ENCODE measurements around the gene C1QL2. TPM values are rescaled to one million over a fixed set of nuclear protein-coding genes. Genes with fewer than 3 reads are reported as not detected.
A peak's percentile ranks its signal among the peaks of the same experiment; 100 is the strongest.

The C1QL2 gene
- polyA plus RNA-seq, 1 donor, result not detected

GRCh38 chr2:119137502-119137901 is 21.0 kb downstream of the C1QL2 start:
- DNase-seq, result no peak

GRCh38 chr2:119136872-119137271 is 21.7 kb downstream of the C1QL2 start:
- no peak for DNase-seq

GRCh38 chr2:119136093-119136492 is 22.5 kb downstream of the C1QL2 start:
- DNase-seq, result no peak

GRCh38 chr2:119134775-119135174 is 23.8 kb downstream of the C1QL2 start:
- no peak for DNase-seq

- no peak for DNase-seq
These were observed 31.9 kb downstream of the C1QL2 start for GRCh38 chr2:119126650-119127049.

- no peak for DNase-seq
These were observed 35.2 kb downstream of the C1QL2 start for GRCh38 chr2:119123389-119123788.

- no peak for DNase-seq
These were observed 35.9 kb downstream of the C1QL2 start for GRCh38 chr2:119122663-119123062.

- DNase-seq, result no peak
These were observed 38.4 kb downstream of the C1QL2 start for GRCh38 chr2:119119999-119120756.

GRCh38 chr2:119119076-119119785 is 39.3 kb downstream of the C1QL2 start:
- no peak for DNase-seq

GRCh38 chr2:119117891-119118882 is 40.4 kb downstream of the C1QL2 start:
- no peak for DNase-seq

GRCh38 chr2:119117408-119117807 is 41.1 kb downstream of the C1QL2 start:
- no peak for DNase-seq

GRCh38 chr2:119116411-119117295 is 41.9 kb downstream of the C1QL2 start:
- no peak for DNase-seq

- DNase-seq, result no peak
These were observed 44.3 kb downstream of the C1QL2 start for GRCh38 chr2:119114266-119114665.

- DNase-seq, result no peak
These were observed 45.1 kb downstream of the C1QL2 start for GRCh38 chr2:119113489-119113770.

GRCh38 chr2:119112770-119113488 is 45.6 kb downstream of the C1QL2 start:
- no peak for DNase-seq

- DNase-seq, result no peak
These were observed 46.3 kb downstream of the C1QL2 start for GRCh38 chr2:119112230-119112629.

GRCh38 chr2:119111115-119111975 is 47.2 kb downstream of the C1QL2 start:
- DNase-seq, result no peak

GRCh38 chr2:119109866-119110265 is 48.7 kb downstream of the C1QL2 start:
- DNase-seq, result no peak

- DNase-seq, result no peak
These were observed 50.4 kb downstream of the C1QL2 start for GRCh38 chr2:119108186-119108585.

GRCh38 chr2:119106301-119106897 is 52.2 kb downstream of the C1QL2 start:
- DNase-seq, result peak; percentile 42

All from hindlimb muscle (tissue), 1 donor.